HPDE6-E6E7 (cell line): Measurements from ENCODE around the gene SLC16A11.
"Not testable (repeated sequence)": the region's sequence is repeated elsewhere in the genome, so short reads cannot be mapped to it uniquely, and the experiment has no call there.

ENCODE experiments used
- DNase-seq: peaks from one replicate; pipeline ENCODE4 v3.0.0; 2011; ENCODE audit warnings: missing footprints; ENCODE audit errors: extremely low spot score

Gene SLC16A11

GRCh38 chr17:7043497-7044198, at the start of gene SLC16A11:
Gene SLC16A11 (minus strand): TSS chr17:7044092. CDS start chr17:7043513, 579 bp downstream.
- no peak for DNase-seq

- DNase-seq = not testable (repeated sequence)
Observed at GRCh38 chr17:7091311-7092005, 47.6 kb upstream of the SLC16A11 start.

- not testable (repeated sequence) for DNase-seq
Observed at GRCh38 chr17:7089570-7089969, 45.7 kb upstream of the SLC16A11 start.

GRCh38 chr17:7088442-7088841, 44.5 kb upstream of the SLC16A11 start:
- not testable (repeated sequence) for DNase-seq

- no peak for DNase-seq
Observed at GRCh38 chr17:7084088-7084487, 40.2 kb upstream of the SLC16A11 start.

- DNase-seq = no peak
Observed at GRCh38 chr17:7083592-7083991, 39.7 kb upstream of the SLC16A11 start.

GRCh38 chr17:7081341-7082062, 37.6 kb upstream of the SLC16A11 start:
- DNase-seq = no peak

- no peak for DNase-seq
Observed at GRCh38 chr17:7080456-7081041, 36.7 kb upstream of the SLC16A11 start.

GRCh38 chr17:7079581-7080455, 35.9 kb upstream of the SLC16A11 start, which contains the start of gene CLEC10A:
Gene CLEC10A (minus strand): TSS chr17:7080251. CDS start chr17:7078812, 1,439 bp downstream.
- no peak for DNase-seq

GRCh38 chr17:7078711-7079110, 34.8 kb upstream of the SLC16A11 start:
- DNase-seq = no peak

GRCh38 chr17:7077911-7078546, 34.1 kb upstream of the SLC16A11 start:
- DNase-seq = no peak

GRCh38 chr17:7074931-7075330, 31.0 kb upstream of the SLC16A11 start:
- no peak for DNase-seq

GRCh38 chr17:7072406-7072805, 28.5 kb upstream of the SLC16A11 start:
- no peak for DNase-seq

GRCh38 chr17:7070712-7071111, 26.8 kb upstream of the SLC16A11 start:
- no peak for DNase-seq

- DNase-seq = no peak
Observed at GRCh38 chr17:7068268-7068667, 24.4 kb upstream of the SLC16A11 start.

GRCh38 chr17:7067198-7067597, 23.3 kb upstream of the SLC16A11 start:
- no peak for DNase-seq

- no peak for DNase-seq
Observed at GRCh38 chr17:7064261-7064660, 20.4 kb upstream of the SLC16A11 start.

- DNase-seq = no peak
Observed at GRCh38 chr17:7063518-7064094, 19.7 kb upstream of the SLC16A11 start.

GRCh38 chr17:7060165-7060891, 16.4 kb upstream of the SLC16A11 start:
- peak; percentile 87 for DNase-seq
